OCI-LY3 (cell line): Measurements from ENCODE around the gene WDR46.

Experiments used
- EZH2phosphoT487 ChIP-seq: fragments of 200-600 bp; shearing (Covaris generic); IDR thresholded peaks from 2 replicates; pipeline ENCODE4 v1.6.1; 2018; ENCODE audit warnings: antibody characterized with exemption, mixed run types, low read depth
- TF ChIP-seq, protein P1 (sequence below): fragments of 200-600, 300-600 bp; sonication (generic); IDR thresholded peaks from 2 replicates; pipeline ENCODE4 v1.5.1; 2014; ENCODE audit warnings: antibody characterized with exemption, low read length, low read depth

DNA sequence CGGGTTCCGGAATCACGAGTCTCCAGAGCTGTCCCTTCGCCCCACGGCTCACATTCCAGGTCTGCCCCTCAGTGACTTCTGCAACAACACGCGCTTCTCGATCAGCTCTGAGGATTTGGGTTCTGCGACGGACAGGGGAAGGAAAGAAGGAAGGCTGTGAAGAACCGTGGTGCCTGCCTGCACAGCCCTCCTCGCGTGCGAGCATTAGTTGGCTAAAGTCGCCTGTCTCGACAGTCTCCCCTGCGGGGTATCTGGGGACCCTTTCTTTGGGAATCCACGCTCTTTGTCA lies 40.5 kb downstream of the WDR46 start:
- TF ChIP-seq, protein P1, sequence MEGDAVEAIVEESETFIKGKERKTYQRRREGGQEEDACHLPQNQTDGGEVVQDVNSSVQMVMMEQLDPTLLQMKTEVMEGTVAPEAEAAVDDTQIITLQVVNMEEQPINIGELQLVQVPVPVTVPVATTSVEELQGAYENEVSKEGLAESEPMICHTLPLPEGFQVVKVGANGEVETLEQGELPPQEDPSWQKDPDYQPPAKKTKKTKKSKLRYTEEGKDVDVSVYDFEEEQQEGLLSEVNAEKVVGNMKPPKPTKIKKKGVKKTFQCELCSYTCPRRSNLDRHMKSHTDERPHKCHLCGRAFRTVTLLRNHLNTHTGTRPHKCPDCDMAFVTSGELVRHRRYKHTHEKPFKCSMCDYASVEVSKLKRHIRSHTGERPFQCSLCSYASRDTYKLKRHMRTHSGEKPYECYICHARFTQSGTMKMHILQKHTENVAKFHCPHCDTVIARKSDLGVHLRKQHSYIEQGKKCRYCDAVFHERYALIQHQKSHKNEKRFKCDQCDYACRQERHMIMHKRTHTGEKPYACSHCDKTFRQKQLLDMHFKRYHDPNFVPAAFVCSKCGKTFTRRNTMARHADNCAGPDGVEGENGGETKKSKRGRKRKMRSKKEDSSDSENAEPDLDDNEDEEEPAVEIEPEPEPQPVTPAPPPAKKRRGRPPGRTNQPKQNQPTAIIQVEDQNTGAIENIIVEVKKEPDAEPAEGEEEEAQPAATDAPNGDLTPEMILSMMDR, result no peak; the same call in 1 of the 2 replicates
- TF ChIP-seq EZH2phosphoT487, result no peak
